DMS53 (cell line): Measurements from ENCODE around the gene GANAB.
"Not testable (repeated sequence)": the region's sequence is repeated elsewhere in the genome, so short reads cannot be mapped to it uniquely, and the experiment has no call there.

Source experiments
- DNase-seq: peaks from one replicate; lab custom pipeline; 2025; lab: John Stamatoyannopoulos, UW

The GANAB gene

GRCh38 chr11:62645946-62646824 is at the start of gene GANAB:
TSS of gene GANAB (minus strand) at chr11:62646613. CDS start at chr11:62646599, 14 bp downstream.
- peak; percentile 99 for DNase-seq

DNA sequence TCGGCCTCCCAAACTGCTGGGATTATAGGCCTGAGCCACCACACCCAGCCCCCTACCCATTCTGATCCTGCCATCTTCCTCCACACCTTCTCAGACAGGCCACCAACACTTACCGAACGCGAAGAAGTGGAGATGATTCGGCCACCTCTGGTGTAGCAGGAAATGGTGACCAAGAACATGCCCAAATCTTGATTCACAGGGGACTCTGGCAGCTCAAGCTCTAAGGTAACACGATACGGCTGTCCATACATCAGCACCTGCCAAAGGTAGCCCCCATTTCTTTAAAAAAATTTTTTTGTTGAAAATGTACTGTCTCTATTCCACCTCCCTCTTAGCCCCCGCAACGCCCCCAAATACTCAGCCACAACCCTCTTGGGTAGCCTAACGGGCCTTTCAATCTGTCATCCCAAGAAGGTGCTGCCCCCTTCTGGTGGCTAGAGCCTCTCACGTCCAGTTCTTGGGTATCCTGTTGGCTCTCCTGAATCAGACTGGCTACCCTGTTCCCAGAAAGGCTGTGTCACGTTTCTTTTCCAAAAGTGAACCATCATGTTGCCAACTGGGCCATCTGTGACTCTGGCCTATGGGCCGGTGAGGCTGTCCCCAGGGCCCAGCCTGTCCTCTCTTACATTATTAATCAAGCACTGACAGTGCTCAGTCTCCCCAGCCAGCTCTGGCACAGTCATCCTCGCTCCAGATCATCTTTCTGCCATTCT is 48.2 kb upstream of the GANAB start:
- DNase-seq: peak; percentile 88

DNA sequence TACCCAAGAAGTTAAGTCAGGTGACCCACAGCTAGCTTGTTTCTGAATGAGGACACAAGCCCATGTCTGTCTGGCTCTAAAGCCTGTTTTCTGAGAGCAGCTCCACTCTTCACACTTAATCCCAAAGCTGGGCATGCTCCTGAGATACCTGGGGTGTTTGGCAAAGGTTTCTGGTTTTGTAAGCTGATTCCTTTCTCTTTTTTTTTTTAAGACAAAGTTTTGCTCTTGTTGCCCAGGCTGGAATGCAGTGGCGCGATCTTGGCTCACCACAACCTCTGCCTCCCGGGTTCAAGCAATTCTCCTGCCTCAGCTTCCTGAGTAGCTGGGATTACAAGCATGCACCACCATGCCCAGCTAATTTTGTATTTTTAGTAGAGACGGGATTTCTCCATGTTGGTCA is 47.2 kb upstream of the GANAB start:
- DNase-seq: not testable (repeated sequence)

DNA sequence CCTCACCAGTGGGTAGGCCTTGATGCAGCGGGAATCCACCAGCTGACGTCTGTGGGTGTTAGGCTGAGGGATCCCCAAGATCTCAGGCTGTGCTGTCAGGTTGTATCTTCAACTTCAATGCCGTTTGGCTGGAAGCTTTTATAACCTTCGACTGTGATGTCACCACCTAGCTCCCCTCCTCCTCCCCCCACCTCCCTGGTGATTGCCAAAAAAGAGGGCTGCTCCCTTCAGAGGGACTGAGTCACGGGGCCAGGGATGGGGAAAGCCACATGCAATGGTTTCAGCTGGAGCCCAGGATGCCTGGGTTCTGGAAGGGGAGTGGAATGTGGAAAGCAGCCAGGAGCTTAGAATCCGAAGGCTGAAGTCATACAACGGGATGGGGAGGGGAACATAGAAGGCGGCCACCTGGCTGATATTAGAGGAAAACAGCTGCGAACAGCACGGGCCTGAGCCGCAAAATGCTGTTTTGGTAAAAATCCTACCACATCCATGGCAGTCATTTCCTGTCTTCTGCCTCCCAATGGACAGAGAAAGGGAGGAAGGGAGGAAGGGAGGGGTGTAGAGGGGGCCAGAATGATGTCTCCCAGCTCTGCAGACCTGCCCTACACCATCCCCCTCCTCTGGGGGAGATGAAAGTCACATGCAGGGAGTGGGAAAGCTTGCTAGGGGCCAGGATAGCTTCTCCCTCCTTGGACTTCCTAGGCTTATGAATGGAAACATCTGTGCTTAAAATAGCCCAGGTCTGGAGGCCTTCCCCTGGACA is 43.2 kb upstream of the GANAB start, which contains the start of gene LRRN4CL:
Gene LRRN4CL (minus strand): TSS at position 110 of the 763 bp plus-strand sequence. CDS start 1,022 bp downstream, outside the sequence.
- DNase-seq: no peak

DNA sequence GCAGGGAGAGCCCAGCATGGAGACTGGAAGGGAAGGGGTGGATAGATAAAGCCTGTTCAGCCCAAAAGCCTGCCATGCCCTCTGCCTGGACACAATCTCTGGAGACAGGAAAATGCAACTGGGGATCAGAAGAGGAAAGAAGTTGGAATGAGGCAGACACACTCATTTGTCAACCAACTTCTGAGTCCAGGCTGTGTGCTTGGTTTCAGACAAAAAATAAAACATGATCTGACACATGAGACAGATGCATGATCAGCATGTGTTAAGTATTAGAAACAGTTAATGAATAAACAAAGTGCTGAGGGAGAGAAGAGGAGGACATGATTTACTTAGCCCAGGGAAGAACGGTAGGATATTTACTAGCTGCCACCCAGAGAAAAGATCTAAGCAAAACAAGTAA is 42.1 kb upstream of the GANAB start:
- DNase-seq: no peak

- peak; percentile 45 for DNase-seq
Measured at GRCh38 chr11:62687508-62688396, 41.3 kb upstream of the GANAB start.

DNA sequence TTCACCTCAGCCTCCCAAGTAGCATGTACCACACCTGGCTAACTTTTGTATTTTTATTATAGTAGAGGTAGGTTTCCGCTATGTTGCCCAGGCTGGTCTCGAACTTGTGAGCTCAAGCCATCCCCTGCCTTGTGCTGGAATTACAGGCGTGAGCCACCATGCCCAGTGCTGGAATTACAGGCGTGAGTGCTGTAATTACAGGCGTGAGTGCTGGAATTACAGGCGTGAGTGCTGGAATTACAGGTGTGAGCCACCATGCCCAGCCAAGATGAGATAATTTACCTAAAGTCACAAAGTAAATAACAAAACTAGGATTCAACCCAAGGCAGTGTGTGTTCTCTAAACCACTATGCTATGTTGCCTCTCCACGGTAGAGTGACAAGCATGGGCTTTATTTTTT is 36.1 kb upstream of the GANAB start:
- no peak for DNase-seq

DNA sequence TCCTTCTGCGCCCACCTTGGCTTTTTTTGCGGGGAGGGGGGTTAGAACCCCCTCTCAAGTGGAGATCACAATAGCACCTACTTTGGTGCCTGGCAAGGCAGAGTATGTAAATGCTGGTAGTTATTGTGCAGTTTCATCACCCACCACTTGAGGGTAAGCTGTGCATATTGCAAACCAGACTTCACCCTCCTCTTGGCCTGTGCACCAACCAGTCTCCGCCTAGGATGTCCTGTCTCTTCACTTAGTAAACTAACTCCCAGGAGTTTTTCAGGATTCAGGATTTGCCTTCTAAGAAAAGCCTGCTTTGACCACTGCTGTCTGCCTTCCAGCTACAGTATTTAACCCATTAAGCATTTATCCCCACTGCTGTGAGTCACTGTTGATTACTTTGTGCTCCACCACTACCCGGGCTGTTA is 34.4 kb upstream of the GANAB start:
- peak; percentile 88 for DNase-seq

DNA sequence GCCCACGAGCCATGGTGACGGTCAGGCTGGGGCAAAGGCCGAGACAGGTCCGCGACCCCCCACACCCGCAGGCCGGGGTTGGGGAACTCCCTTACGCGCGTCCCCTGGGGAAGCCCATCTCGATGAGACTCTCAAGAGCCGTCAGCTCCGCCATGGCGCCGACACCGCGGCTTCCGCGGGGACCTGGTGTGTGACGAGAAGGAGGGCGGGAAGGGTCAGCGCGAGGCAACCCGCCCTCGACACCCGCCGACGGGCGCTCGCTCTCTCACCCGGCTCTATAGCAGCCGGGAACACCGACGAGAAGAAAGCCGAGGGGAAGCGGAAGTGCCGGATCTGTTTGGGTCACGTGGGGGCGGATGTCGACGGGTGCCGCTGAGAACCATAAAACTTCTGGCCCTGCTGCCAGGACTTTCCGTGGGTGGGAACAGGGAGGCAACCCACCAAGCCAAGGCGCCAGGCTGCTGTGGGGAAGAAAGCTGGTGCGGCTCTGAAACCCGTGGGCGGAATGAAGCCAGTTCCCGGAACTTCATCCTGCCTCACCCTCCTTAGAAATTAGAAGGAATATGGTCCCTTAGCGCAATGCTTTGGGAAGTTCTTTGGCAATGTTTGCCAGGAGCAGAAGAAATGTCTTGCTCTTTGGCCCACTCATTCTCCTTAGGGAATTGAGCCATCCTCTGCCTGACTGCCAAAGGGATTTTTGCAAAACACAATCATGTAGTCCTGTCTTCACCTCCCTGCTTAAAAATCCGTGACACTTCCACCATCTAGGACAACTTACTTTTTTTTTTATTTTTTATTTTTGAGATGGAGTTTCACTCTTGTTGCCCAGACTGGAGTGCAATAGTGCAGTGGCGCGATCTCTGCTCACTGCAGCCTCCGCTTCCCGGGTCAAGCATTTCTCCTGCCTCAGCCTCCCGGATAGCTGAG is 32.6 kb upstream of the GANAB start, which contains the start of gene UBXN1:
Gene UBXN1 (minus strand): TSS at position 304 of the 927 bp plus-strand sequence. CDS start 150 bp downstream, at position 154.
- DNase-seq: peak; percentile 95

- DNase-seq: no peak
Measured at GRCh38 chr11:62678433-62678769, 32.0 kb upstream of the GANAB start.

DNA sequence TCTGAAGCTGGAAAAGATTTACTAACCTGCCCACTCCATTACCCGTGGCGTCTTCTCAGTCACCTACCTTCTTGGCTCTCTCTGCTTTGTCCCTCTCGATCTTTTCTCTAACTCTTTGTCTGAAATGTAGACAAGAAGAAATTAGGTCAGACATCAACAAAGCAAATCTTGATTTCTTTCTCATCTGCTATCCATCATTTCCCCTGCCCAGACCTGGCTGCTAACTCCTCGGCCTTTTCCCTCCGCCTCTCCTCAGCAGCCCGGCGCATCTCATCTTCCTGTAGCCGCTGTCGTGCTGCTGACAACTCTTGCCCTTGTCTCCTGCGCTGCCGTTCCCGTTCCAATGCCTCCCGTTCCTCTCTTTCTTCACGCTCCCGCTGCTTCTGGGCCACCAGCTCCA is 31.3 kb upstream of the GANAB start:
- no peak for DNase-seq

DNA sequence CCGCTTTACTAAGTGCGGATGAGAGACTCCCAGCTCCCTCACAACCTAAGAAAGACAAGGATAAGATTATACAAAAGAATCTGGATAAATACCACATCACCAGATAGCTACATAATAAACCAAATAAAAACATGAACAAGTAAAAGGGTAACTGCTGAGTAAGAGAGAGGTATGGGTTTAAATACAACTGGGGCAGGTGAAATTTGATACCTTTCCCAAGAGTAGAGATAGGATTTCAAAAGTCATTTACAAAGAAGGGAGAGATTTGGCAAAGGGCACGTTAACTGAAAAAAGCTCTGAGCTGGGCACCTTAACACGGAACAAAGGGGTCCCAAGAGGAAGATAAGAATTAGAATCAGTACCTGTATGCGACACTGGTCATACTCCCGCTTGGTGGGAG is 30.7 kb upstream of the GANAB start:
- no peak for DNase-seq

- DNase-seq: no peak
Measured at GRCh38 chr11:62676698-62677097, 30.3 kb upstream of the GANAB start.

DNA sequence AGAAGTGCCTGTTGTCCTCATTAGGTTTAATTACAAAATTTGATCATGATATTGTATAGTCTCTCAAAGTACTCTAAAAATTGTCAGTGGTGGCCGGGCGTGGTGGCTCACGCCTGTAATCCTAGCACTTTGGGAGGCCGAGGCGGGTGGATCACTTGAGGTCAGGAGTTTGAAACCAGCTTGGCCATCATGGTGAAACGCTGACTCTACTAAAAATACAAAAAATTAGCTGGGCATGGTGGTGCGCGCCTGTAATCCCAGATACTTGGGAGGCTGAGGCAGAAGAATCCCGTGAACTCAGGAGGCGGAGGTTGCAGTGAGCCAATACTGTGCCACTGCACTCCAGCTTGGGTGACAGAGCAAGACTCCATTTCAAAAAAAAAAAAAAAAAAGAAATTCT is 29.0 kb upstream of the GANAB start:
- DNase-seq: not testable (repeated sequence)

GRCh38 chr11:62673196-62673525 is 26.7 kb upstream of the GANAB start:
- no peak for DNase-seq

GRCh38 chr11:62671608-62672389 is 25.4 kb upstream of the GANAB start, which contains the start of the genes LBHD1 and UQCC3:
TSS of gene LBHD1 (minus strand) at chr11:62672267. CDS start at chr11:62670031, 2,236 bp downstream.
TSS of gene UQCC3 (plus strand) at chr11:62671673. CDS start at chr11:62671746, 73 bp downstream.
- DNase-seq: peak; percentile 97

- peak; percentile 85 for DNase-seq
Measured at GRCh38 chr11:62671236-62671607, 24.8 kb upstream of the GANAB start.

DNA sequence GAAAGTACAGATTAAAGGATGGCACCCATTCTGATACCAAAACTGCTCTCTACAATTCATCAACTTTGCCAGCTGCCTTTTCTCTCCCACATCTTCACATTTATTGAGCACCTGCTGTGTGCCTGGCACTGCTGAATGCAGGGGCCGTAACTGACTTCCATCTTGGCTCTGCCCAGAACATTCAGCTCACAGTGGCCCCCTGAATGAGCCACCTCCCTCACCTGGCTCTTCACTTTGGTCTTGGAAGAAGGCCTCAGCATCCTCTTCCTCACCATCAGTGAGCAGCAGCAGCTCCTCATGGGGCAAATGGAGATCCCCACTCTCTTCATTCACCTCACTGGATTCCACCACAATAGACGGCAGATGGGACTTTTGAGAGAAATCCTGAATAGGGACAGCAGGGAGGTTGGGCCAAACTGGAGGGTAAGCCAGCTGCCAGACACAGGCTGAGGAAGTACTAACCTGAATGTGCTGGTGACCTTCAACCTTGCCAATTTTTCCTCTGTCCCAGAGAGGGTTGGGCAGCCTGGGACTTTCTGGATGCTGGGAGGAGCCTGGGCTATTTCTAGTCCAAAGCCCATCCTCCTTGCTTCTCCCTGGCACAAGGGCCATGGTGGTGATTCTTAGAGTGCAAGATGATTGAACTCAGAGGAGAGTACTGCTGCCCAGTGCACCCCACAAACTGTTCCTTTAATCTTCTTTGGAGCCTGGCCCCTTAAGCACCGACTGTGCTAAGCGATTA is 23.2 kb upstream of the GANAB start:
- peak; percentile 61 for DNase-seq

DNA sequence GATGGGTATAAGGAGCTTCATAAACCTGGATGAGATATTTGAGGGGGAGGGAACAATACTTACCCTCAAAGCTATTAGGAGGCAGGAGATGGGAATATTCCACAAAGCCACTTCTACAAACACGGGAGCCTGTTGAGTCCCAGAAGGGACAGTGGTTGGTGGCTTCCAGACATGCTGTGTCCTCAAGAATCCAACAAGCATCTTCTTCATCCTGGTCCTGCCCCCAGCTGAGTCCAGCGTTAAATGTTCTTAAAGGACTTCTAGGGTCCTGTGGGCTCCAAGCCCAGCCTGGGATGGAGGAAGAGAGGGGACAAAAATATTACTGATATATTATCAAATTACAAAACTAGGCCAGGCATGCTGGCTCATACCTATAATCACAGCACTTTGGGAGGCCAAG is 21.0 kb upstream of the GANAB start:
- no peak for DNase-seq
